NK-92 (cell line): ENCODE data around the gene AKAP13.
"Not testable (repeated sequence)": the region's sequence is repeated elsewhere in the genome, so short reads cannot be mapped to it uniquely, and the experiment has no call there.

Experiments
- DNase-seq: peaks from one replicate; lab custom pipeline; 2025; ENCODE audit not compliant: unreplicated experiment; lab: John Stamatoyannopoulos, UW

AKAP13 gene

GRCh38 chr15:85408270-85408746 is 27.9 kb downstream of the AKAP13 start:
- no peak for DNase-seq

DNA sequence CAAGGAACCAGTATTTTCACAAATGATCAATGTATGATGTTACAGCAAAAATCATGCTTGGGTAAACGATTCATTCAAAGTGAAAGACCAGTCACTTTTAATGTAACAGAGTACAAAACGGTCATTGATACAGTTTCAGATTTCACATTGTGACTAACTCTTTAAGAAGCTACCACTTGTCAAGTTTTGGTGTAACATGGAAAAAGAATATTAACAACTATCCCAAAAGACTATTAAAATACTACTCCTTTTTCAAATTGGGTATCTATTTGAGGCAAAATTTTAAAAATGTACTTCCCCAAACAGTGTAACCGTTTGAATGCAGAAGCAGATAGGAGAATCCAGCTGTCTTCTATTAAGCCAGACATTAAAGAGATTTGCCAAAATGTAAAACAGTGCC is 31.7 kb downstream of the AKAP13 start:
- DNase-seq, result no peak

- no peak for DNase-seq
Observed at GRCh38 chr15:85412956-85413854, 32.8 kb downstream of the AKAP13 start.

GRCh38 chr15:85414037-85414436 is 33.6 kb downstream of the AKAP13 start:
- no peak for DNase-seq

DNA sequence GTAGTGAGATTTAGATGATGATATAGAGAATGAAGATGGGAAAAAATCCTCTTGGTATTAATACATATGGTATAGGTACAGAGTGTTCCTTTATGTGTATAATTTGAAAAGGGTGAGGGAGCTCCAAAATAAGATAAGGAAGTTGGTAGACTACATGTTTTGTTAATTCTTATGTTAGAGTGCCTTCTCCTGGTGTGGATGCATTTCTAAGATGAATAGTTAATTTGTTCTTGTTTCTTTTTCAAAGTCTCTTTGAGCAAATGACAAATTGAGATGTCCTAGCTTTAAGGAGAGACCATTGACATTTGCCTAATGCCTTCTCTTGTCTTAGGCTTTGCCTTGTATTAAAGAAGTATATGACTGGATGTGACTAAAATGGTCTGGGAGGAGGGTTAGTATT is 34.1 kb downstream of the AKAP13 start:
- no peak for DNase-seq

DNA sequence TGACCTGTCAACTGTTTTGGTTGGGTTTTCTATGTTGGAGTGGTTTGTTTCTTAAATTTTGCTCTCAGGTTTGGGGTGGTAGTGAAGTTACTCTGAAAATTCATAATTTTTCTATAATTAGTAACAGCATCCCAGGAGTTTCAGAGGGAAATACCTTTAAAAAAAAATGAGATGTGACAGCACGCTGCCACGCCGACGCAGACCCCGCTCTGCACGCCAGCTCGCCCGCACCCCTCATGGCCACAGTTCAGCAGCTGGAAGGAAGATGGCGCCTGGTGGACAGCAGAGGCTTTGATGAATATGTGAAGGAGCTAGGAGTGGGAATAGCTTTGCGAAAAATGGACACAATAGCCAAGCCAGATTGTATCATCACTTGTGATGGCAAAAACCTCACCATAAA is 34.6 kb downstream of the AKAP13 start:
- DNase-seq, result no peak

GRCh38 chr15:85415783-85416182 is 35.4 kb downstream of the AKAP13 start:
- no peak for DNase-seq

DNA sequence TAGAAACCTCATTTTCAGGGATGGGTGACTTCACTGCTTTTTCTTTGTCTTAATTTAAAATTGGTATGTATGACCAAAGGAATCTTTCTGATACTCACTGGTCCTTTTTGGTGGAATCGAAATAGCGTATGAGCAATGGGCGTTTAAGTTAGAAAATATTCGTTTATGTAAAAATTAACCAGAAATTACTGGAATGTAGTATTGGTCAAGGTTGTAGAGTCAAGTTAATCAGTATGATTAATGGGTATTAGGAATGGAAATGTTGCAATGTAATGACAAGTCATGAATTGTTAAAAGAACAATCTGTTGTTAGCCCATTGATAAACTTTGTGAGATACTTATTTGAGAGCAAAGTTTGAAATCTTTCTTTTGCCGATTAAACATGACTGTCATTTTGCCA is 36.9 kb downstream of the AKAP13 start:
- DNase-seq, result no peak

DNA sequence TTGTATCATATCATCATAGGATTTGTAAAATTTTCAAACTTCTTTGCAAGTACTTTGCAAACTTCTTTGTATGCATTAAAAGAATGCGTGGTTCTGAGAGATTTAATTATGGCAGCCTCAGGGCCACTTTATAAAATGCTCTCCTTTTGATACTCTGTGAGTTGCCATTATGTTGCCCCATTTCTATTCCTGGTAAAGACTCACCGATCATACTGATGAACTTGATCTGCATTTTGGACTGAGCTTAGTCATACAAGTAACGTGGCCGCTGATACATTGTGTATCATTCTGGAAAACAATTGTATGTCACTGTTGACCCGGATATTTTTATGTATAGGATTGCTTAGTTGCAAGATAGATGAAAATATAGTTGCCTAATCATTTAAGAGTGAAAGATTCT is 38.8 kb downstream of the AKAP13 start:
- no peak for DNase-seq

DNA sequence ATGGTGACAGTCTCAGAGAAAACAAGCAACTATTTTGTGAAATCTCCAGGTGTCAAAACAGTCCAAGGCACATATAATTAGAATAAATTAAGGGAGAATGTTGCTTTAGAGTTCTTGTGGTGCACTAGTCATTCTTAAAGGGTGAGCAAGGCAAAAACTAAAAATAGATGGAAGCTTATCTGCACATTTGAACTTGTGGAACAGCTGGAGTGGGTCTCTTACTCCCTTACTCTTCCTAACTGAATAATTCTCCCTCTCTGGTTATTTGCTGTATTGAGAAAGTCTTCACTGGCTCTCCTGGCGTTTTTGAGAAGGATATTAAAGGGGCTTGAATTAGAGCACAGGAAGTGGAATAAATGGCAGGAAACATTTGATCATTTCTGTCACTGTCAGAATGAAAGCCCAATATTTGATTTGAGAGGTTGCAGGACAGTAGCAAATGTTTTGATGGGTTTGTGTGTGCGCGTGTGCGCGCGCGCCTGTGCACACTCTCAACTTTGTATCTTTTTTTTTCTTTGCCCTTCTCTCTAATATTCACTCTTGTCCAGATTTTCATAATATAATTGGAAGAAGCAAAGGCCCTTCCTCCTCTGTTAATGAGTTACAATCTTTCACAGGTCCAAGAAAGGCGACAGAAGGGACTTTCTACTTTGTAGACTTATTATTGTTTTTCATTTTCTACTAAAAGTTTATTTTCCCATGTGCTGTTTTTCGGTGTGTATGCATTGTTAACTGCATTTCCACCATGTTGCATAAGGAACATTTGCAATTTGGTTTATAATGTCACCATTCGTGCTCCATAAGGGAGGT is 40.9 kb downstream of the AKAP13 start:
- no peak for DNase-seq

- no peak for DNase-seq
Observed at GRCh38 chr15:85422607-85423006, 42.2 kb downstream of the AKAP13 start.

GRCh38 chr15:85423256-85423655 is 42.9 kb downstream of the AKAP13 start:
- DNase-seq, result no peak

- DNase-seq, result no peak
Observed at GRCh38 chr15:85424154-85424553, 43.8 kb downstream of the AKAP13 start.

DNA sequence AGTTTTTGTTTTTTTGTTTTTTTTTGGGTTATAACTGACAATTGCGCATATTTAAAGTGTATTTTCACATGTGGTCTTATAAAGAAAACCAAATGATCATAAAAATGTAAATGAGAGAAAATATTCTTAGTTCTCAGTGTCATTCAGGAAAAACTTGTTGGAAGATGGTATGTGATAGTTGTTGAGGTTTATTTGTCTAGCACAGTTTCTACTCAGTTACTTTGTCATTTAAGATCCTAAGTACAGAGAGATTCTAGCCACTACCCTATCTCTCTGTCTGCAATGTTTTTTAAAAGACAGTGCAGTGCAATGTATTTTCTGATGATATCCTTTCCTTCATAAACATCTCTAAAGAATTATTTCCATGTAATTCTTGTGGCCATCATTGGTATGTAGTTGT is 46.1 kb downstream of the AKAP13 start:
- DNase-seq, result no peak

DNA sequence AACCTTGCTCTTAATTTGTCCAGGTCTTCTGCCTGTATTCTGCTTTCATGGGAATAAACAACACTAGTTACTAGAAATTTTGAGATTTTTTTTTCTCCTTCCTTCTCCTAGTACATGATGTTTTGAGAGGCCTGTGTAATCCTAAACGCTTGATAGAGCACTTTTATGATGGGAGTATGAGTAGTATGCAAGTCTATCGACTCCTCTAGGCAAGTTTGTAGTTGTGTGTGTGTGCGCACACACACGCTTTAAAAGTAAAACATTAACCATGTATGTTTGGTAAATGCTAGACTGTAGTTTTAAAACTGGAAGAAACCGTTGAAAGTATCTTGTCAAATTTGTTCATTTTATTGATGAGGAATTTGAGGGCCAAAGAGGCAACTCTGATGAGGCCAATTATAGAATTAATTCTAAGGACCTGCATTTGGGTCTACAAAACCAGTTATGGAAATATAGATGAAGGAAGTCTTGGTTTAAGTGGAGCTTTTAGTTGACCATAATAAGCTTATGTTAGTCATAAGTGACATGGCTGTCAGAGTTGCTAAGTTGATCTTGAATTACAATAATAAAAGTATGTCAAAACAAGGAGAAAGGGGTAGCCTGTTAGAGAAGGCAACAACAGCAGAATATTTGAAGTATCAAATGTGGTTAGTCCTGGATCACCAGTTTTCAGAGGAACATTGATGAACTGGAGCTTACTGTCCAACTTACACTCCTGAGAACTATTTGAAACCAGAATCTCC is 47.1 kb downstream of the AKAP13 start:
- DNase-seq, result no peak

- no peak for DNase-seq
Observed at GRCh38 chr15:85429522-85429921, 49.1 kb downstream of the AKAP13 start.

DNA sequence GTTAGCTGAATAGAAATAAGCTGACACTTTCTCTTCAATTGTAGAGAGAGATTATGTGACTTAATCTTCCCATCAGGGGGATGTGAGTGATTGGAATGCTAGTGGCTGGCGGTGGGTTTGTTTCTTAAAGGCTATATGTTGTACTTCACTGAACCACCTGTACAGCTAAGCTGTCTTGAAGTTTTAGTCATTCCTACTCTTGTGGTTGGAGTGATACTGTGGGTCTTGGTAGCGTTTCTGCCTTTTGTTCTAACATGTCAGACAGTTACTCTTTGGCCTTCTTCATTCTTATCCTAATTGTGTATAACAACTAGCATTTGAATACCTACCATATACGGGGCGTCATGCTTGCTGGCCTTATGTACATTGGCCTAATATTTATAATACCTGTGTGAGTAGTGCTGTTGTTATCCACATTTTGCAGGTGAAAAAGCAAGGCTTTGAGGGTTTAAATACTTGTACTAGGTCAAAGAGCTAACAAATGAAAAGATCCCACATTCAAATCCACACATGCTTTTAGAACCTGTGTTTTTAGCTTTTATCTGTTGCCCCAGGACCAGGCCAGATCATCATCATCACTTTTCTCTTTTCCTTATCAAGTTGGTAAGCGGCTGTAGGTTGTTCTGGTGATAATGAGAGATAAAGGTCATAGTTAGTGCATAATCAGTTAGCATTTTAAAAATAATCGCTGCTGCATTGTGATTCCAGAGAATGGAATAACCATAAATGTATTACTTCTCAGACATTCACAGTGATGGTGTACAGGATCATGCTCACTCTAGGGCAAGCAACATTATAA is 50.2 kb downstream of the AKAP13 start:
- DNase-seq, result no peak

DNA sequence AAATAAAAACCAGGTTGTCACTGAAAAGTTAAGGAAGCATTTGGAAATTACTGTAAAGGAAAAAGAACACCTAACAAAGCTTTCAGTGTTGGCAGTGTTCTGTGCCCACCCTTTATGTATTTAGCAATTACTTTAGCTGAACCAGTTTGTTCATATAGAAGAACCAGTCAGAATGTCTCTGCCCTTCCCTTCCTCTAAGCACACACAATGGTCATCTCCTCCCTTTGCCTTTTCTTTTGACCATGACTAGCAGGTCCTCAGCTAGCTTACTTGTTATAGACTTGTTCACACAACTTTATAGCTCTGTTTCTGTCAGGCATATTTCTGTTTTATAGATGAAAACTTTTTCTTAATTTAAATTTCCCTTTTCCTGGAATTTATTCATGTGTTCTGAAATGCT is 59.6 kb downstream of the AKAP13 start:
- DNase-seq, result no peak

DNA sequence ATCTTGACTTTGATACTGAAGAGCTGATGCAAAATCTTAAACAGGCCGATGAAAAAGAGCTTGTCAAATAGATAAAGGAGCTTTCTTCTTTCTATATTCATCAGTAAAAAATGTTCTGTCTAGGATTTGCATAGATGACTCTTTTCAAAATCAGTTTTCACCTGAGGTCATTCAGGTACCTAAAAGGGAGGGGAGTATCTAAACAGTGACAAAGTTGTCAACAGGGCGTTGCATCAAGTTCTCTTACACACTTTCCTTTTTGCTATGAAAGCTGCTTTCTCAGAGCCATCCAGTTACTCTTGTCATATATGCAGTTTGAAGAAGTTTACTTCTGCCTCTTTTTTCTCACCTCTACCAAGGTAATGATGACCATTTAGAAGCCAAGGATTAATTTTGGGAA is 60.0 kb downstream of the AKAP13 start:
- no peak for DNase-seq

DNA sequence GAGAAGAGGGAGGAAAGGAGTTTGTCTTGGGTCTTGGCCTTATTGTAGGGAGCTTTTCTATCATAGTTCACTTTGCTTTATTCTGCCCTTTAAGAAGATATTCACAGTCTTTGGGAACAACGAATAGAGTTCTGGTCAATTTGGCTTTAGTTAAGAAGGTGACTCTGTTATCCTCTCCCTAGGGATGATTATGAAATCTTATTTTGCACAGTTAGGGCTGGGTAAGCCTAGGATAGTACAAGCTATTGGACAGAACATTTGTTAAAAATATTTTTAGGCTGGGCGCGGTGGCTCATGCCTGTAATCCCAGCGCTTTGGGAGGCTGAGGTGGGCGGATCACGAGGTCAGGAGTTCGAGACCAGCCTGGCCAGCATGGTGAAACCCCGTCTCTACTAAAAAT is 61.5 kb downstream of the AKAP13 start:
- not testable (repeated sequence) for DNase-seq

DNA sequence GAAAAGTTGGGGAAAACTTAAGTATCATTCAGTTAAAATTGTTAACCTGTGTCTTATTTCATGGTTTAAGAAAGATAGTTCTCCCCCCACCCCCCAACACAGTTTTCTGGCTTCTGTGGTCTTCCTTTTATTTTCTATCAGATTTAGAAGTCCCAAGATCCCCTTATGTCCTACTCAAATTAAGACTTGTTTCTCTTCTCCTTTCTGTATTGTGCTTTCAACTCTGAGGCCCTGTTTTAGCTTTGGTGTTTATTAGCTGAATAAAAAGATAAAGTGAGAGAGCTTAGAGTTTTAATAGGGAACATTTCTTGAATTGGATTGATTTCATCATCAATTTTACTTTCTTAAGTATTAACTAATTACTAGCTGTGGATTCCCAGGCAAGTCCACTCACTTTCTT is 62.6 kb downstream of the AKAP13 start:
- no peak for DNase-seq
